ENCODE results near the gene ME1. TPM values are rescaled to one million over a fixed set of nuclear protein-coding genes. Genes with fewer than 3 reads are reported as not detected.

The ME1 gene
- total RNA-seq, 1 experiment from 2014 or later, result 40.5 TPM

- ChIA-PET POLR2A (no interaction called here), CTCF (no interaction called here), RAD21 (ENCODE audit: low non-redundant PET in 1 of 2, low total read pairs in 2 of 2, uncharacterized antibody in 2 of 2, unreplicated experiment in 2 of 2) (no interaction called here)
- no peaks in the 10 kb centered on the region for H3K9me2 ChIP-seq (ENCODE audit: insufficient read depth)
- no peak overlapping the region for H3K4me2 ChIP-seq (ENCODE audit: low read length)
- H3K27ac ChIP-seq (ENCODE audit: low read depth, low read length), result no peak overlapping the region
- no peaks in the 10 kb centered on the region for H3K4me1 ChIP-seq (ENCODE audit: control insufficient read depth in 1 of 2, insufficient read depth in 2 of 2, low read length in 2 of 2)
- no peaks in the 10 kb centered on the region for H4K20me1 ChIP-seq (ENCODE audit: insufficient read depth)
- intact Hi-C loops (cut with micrococcal nuclease), result no loop called here
- no peaks in the 10 kb centered on the region for H3K79me2 ChIP-seq (ENCODE audit: insufficient read depth, low read length)
- no peaks in the 10 kb centered on the region for H3K27me3 ChIP-seq (ENCODE audit: insufficient read depth, low read length)
- no peak for ATAC-seq
- BruUV-seq (replicated peaks), result no TSS peak
- no peaks in the 10 kb centered on the region for H3K9me3 ChIP-seq (ENCODE audit: control insufficient read depth in 1 of 2, insufficient read depth in 1 of 2, low read depth in 1 of 2, low read length in 2 of 2)
- TF ChIP-seq, protein P1, sequence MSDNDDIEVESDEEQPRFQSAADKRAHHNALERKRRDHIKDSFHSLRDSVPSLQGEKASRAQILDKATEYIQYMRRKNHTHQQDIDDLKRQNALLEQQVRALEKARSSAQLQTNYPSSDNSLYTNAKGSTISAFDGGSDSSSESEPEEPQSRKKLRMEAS (IDR thresholded peaks at IDR 0.05), result no peak
- no peak for TF ChIP-seq EGR1 (IDR thresholded peaks at IDR 0.05; ENCODE audit: low read depth)
- TF ChIP-seq SIN3A (IDR thresholded peaks at IDR 0.05; ENCODE audit: low read depth), result no peak
- no peak for TF ChIP-seq TCF7L2 (IDR thresholded peaks at IDR 0.05; ENCODE audit: borderline replicate concordance, extremely low read depth, insufficient read depth, insufficient read length)
- TF ChIP-seq, protein P2, sequence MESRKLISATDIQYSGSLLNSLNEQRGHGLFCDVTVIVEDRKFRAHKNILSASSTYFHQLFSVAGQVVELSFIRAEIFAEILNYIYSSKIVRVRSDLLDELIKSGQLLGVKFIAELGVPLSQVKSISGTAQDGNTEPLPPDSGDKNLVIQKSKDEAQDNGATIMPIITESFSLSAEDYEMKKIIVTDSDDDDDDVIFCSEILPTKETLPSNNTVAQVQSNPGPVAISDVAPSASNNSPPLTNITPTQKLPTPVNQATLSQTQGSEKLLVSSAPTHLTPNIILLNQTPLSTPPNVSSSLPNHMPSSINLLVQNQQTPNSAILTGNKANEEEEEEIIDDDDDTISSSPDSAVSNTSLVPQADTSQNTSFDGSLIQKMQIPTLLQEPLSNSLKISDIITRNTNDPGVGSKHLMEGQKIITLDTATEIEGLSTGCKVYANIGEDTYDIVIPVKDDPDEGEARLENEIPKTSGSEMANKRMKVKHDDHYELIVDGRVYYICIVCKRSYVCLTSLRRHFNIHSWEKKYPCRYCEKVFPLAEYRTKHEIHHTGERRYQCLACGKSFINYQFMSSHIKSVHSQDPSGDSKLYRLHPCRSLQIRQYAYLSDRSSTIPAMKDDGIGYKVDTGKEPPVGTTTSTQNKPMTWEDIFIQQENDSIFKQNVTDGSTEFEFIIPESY (IDR thresholded peaks at IDR 0.05; ENCODE audit: extremely low read depth, insufficient replicate concordance, low read length), result no peak
- H2AFZ ChIP-seq (ENCODE audit: low read depth, low read length, poor library complexity, severe bottlenecking), result no peak overlapping the region
- DNase-seq (ENCODE audit: low read depth, low spot score), result no peak
- no peaks in the 10 kb centered on the region for H3K36me3 ChIP-seq (ENCODE audit: control insufficient read depth in 1 of 2, insufficient read depth in 2 of 2, low read length in 2 of 2)
- no peak overlapping the region for H3K9ac ChIP-seq (ENCODE audit: low read length)
- H3K4me3 ChIP-seq (replicated peaks in 1 of 2; ENCODE audit: low read depth in 1 of 2, low read length in 2 of 2), result no peak overlapping the region
These were observed 33.7 kb upstream of the ME1 start for GRCh38 chr6:83464381-83465140.

- H3K27me3 ChIP-seq (ENCODE audit: insufficient read depth, low read length), result no peaks in the 10 kb centered on the region
- no peaks in the 10 kb centered on the region for H3K9me2 ChIP-seq (ENCODE audit: insufficient read depth)
- intact Hi-C loops (cut with micrococcal nuclease), result no loop called here
- H3K4me2 ChIP-seq (ENCODE audit: low read length), result no peak overlapping the region
- RAD21 ChIA-PET (ENCODE audit: low non-redundant PET in 1 of 2, low total read pairs in 2 of 2, uncharacterized antibody in 2 of 2, unreplicated experiment in 2 of 2), result no interaction called here
- H3K4me1 ChIP-seq (ENCODE audit: control insufficient read depth in 1 of 2, insufficient read depth in 2 of 2, low read length in 2 of 2), result no peaks in the 10 kb centered on the region
- POLR2A ChIA-PET, result no interaction called here
- H3K79me2 ChIP-seq (ENCODE audit: insufficient read depth, low read length), result no peaks in the 10 kb centered on the region
- H4K20me1 ChIP-seq (ENCODE audit: insufficient read depth), result no peaks in the 10 kb centered on the region
- CTCF ChIA-PET, result no interaction called here
- ATAC-seq (no peak), DNase-seq (ENCODE audit: low read depth, low spot score) (no peak)
- no peak overlapping the region for H3K9ac ChIP-seq (ENCODE audit: low read length)
- no peak overlapping the region for H2AFZ ChIP-seq (ENCODE audit: low read depth, low read length, poor library complexity, severe bottlenecking)
- H3K9me3 ChIP-seq (ENCODE audit: control insufficient read depth in 1 of 2, insufficient read depth in 1 of 2, low read depth in 1 of 2, low read length in 2 of 2), result no peaks in the 10 kb centered on the region
- no peaks in the 10 kb centered on the region for H3K36me3 ChIP-seq (ENCODE audit: control insufficient read depth in 1 of 2, insufficient read depth in 2 of 2, low read length in 2 of 2)
- no TSS peak for BruUV-seq (replicated peaks)
- no peak overlapping the region for H3K4me3 ChIP-seq (replicated peaks in 1 of 2; ENCODE audit: low read depth in 1 of 2, low read length in 2 of 2)
- H3K27ac ChIP-seq (ENCODE audit: low read depth, low read length), result no peak overlapping the region
- TF ChIP-seq CEBPB (IDR thresholded peaks at IDR 0.05; ENCODE audit: low read depth) (no peak), EZH2 (IDR thresholded peaks at IDR 0.05) (no peak), POLR2A (IDR thresholded peaks at IDR 0.05; ENCODE audit: borderline replicate concordance, extremely low read depth, insufficient read depth, insufficient read length) (no peak), EGR1 (IDR thresholded peaks at IDR 0.05; ENCODE audit: low read depth) (no peak), TCF7L2 (IDR thresholded peaks at IDR 0.05; ENCODE audit: borderline replicate concordance, extremely low read depth, insufficient read depth, insufficient read length) (no peak), POLR2AphosphoS5 (IDR thresholded peaks at IDR 0.05; ENCODE audit: low read depth, low read length) (no peak), ELF1 (IDR thresholded peaks at IDR 0.05; ENCODE audit: borderline replicate concordance, low read depth) (no peak), CTCF (IDR thresholded peaks at IDR 0.05 in 2 of 3, conservative IDR thresholded peaks at IDR 0.05 in 1 of 3; ENCODE audit: borderline replicate concordance in 1 of 3, insufficient read depth in 1 of 3, low read depth in 2 of 3, low read length in 2 of 3) (no peak), CBX3 (IDR thresholded peaks at IDR 0.05; ENCODE audit: low read depth) (no peak), YY1 (IDR thresholded peaks at IDR 0.05; ENCODE audit: extremely low read depth, insufficient replicate concordance, low read depth, low read length) (no peak), FOSL1 (IDR thresholded peaks at IDR 0.05; ENCODE audit: low read depth) (no peak)
- TF ChIP-seq, protein P3, sequence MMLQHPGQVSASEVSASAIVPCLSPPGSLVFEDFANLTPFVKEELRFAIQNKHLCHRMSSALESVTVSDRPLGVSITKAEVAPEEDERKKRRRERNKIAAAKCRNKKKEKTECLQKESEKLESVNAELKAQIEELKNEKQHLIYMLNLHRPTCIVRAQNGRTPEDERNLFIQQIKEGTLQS (IDR thresholded peaks at IDR 0.05), result no peak
- TF ChIP-seq, protein P1 (IDR thresholded peaks at IDR 0.05), result no peak
These were observed 33.0 kb upstream of the ME1 start for GRCh38 chr6:83463886-83464285.
